Neural crest cell (in vitro differentiated cells): Measurements from ENCODE around the gene GRAMD4. TPM values are rescaled to one million over a fixed set of nuclear protein-coding genes. Genes with fewer than 3 reads are reported as not detected.
A peak's percentile ranks its signal among the peaks of the same experiment; 100 is the strongest.

Experiments
- DNase-seq: peaks from one replicate; pipeline ENCODE4 v3.0.0; 2021; ENCODE audit warnings: low read depth, mixed read lengths, low spot score
- H3K27ac Mint-ChIP-seq: one replicate; pipeline ENCODE4 v1.8.0; 2021; ENCODE audit warnings: mild to moderate bottlenecking, mixed read lengths; ENCODE audit not compliant: unreplicated experiment
- H3K27me3 Mint-ChIP-seq: 2 replicates; pipeline ENCODE4 v1.8.0; 2021; ENCODE audit warnings: low read depth, mild to moderate bottlenecking, mixed read lengths
- H3K36me3 Mint-ChIP-seq: 2 replicates; pipeline ENCODE4 v1.8.0; 2021; ENCODE audit warnings: low read depth, mild to moderate bottlenecking, mixed read lengths
- H3K4me1 Mint-ChIP-seq: 2 replicates; pipeline ENCODE4 v1.8.0; 2021; ENCODE audit warnings: mixed read lengths
- H3K4me3 Mint-ChIP-seq: one replicate; pipeline ENCODE4 v1.8.0; 2021; ENCODE audit warnings: mild to moderate bottlenecking, mixed read lengths
- H3K9me3 Mint-ChIP-seq: 2 replicates; pipeline ENCODE4 v1.8.0; 2021; ENCODE audit warnings: mixed read lengths
- CTCF ChIP-seq: fragments of 200-600 bp; sonication (generic); conservative IDR thresholded peaks from 2 replicates; pipeline ENCODE4 v1.5.0; 2021; ENCODE audit warnings: antibody characterized with exemption, mild to moderate bottlenecking
- long read RNA-seq: library from polyadenylated mRNA; unstranded; transcript quantifications from one replicate; pipeline ENCODE4 v2.0.0, GENCODE V29; 2020
- total RNA-seq: library from RNA; stranded (reverse); gene quantifications from 2 replicates; pipeline ENCODE4 v1.2.1, GENCODE V29; 2021

Gene GRAMD4
- 32.3 and 34.1 TPM in 2 replicates for total RNA-seq
- long read RNA-seq = 0 reads

GRCh38 chr22:46619830-46620501 lies at the start of gene GRAMD4:
Gene GRAMD4, plus strand, starts transcription at chr22:46620386. Its CDS starts 6,414 bp downstream, at chr22:46626800.
- Mint-ChIP-seq H3K27ac (peak within 1 kb of the TSS; percentile 86), H3K4me3 (peak within 1 kb of the TSS; percentile 44)

GRCh38 chr22:46571642-46572250 lies 48.4 kb upstream of the GRAMD4 start:
- no peak for TF ChIP-seq CTCF
- Mint-ChIP-seq H3K4me3 (no peak overlapping the region), H3K9me3 (peaks cover 9% of the 10 kb centered on the region), H3K4me1 (peaks cover 12% of the 10 kb centered on the region), H3K36me3 (peaks cover 5% of the 10 kb centered on the region), H3K27ac (no peak overlapping the region), H3K27me3 (peaks cover 15% of the 10 kb centered on the region)
- DNase-seq = no peak

More at GRCh38 chr22:46619830-46620501, at the start of gene GRAMD4:
- TF ChIP-seq CTCF = no peak
- DNase-seq = no peak
- Mint-ChIP-seq H3K4me1 (peaks cover 24% of the 10 kb centered on the region), H3K9me3 (no peaks in the 10 kb centered on the region), H3K36me3 (no peaks in the 10 kb centered on the region), H3K27me3 (no peaks in the 10 kb centered on the region)

GRCh38 chr22:46572911-46573780 lies 47.0 kb upstream of the GRAMD4 start:
- H3K4me1 Mint-ChIP-seq = peaks cover 10% of the 10 kb centered on the region
- peaks cover 2% of the 10 kb centered on the region for H3K36me3 Mint-ChIP-seq
- H3K27me3 Mint-ChIP-seq = peaks cover 15% of the 10 kb centered on the region
- TF ChIP-seq CTCF = no peak
- H3K27ac Mint-ChIP-seq = no peak overlapping the region
- H3K9me3 Mint-ChIP-seq = peaks cover 1% of the 10 kb centered on the region
- no peak for DNase-seq
- no peak overlapping the region for H3K4me3 Mint-ChIP-seq

GRCh38 chr22:46573781-46574437 lies 46.3 kb upstream of the GRAMD4 start:
- H3K9me3 Mint-ChIP-seq = no peaks in the 10 kb centered on the region
- no peaks in the 10 kb centered on the region for H3K36me3 Mint-ChIP-seq
- TF ChIP-seq CTCF = no peak
- H3K4me1 Mint-ChIP-seq = peaks cover 13% of the 10 kb centered on the region
- H3K27me3 Mint-ChIP-seq = peaks cover 18% of the 10 kb centered on the region
- no peak for DNase-seq
- peak overlapping the region; percentile 79 for H3K4me3 Mint-ChIP-seq
- H3K27ac Mint-ChIP-seq = no peak overlapping the region

GRCh38 chr22:46574438-46574992 lies 45.7 kb upstream of the GRAMD4 start:
- DNase-seq = no peak
- TF ChIP-seq CTCF = no peak
- Mint-ChIP-seq H3K9me3 (no peaks in the 10 kb centered on the region), H3K36me3 (no peaks in the 10 kb centered on the region), H3K27ac (no peak overlapping the region), H3K4me1 (peaks cover 18% of the 10 kb centered on the region), H3K27me3 (peaks cover 19% of the 10 kb centered on the region), H3K4me3 (peak overlapping the region; percentile 79)
